GM21786 (cell line): ENCODE results near the gene RPS21.

Experiments
- ATAC-seq: cut with Tn5 transposase; IDR thresholded peaks from one replicate; pipeline ENCODE4 v1.9.1; 2021; ENCODE audit not compliant: unreplicated experiment

RPS21 gene

DNA sequence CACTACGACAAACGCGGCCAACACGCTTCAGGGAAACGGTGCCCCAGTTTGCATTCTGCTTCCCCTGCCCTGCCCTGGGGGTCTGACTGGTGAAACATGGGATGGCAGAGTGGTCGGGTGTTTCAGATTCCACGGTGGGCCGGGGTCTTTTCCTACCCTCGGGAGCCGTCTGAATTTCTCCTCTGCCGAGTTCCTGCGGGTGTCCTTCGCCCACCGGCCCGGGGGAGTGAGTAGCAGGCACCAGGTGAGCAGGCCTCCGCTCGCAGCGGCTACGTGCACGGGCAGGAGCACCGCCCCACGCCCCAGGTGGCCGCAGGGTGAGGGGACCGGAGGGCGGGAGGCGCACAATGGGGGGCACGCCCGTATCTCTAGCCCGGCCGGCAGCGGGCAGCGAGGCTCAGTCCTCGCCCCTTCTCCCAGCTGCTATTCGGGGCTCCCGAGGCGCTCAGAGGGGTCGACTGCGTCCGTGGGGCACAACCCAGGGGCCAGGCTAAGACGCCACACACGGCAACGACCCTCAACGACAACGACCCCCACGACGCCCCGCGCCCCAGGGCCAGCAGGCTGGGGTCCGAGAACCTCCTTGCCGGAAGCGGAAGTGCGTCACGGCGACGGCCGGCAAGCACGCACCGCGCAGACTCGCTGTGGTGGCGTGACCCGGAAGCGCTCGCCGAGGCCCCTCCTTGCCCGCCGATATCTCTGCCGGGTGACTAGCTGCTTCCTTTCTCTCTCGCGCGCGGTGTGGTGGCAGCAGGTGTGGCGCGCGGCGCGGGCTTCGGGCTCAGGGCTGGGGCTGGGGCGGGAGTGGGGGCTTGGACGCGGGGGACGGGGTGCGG is at the start of gene RPS21:
TSS of gene RPS21 (plus strand) at position 721 of the 836 bp plus-strand sequence. CDS start 236 bp downstream, outside the sequence.
- peak; percentile 80 for ATAC-seq

DNA sequence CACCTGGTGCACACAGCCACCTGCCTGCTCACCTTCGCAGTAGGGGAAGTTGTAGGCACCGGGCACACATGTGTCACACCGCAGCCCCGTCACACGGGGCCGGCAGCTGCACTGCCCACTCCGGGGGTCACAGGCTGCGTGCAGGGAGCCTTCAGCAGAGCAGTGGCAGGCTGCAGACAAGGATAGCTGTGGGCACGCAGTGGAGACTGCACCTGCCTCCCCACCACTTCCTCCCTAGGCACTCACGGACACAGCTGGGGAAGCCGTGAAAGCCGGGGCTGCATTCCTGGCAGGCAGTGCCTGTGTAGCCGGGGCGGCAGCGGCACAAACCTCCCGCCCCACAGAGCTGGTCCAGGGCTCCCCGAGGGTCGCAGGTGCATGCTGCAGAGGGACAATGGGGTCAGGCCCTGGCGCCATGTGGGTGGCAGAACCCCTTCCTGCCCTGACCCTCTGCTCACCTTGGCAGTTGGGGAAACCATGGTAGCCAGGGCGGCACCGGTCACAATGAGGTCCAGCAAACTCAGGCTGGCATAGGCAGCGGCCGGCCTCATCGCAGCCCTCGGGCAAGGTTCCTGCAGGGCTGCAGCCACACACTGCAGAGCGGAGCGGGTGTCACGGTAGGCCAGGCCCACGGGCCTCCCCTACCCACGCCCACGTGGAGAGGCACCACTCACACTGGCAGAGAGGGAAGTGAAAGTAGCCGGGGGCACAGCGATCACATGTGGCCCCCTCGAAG is 49.2 kb upstream of the RPS21 start:
- ATAC-seq: no peak

DNA sequence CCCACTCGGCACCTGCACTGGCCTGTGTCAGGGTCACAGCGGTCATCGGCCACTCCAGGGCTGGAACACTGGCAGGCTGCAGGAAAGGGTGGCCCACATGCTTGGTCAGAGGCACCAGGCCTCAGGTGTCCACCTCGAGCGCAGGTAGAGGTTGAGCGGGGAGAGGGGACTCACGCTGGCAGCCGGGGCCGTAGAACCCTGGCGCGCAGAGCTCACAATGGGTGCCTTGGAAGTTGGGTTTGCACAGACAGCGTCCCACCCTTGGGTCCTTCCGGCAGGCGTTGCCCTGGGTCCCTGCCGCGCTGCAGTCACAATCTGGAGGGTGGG is 48.6 kb upstream of the RPS21 start:
- no peak for ATAC-seq

GRCh38 chr20:62339647-62340062 is 47.2 kb upstream of the RPS21 start:
- ATAC-seq: peak; percentile 70

GRCh38 chr20:62342910-62343309 is 44.0 kb upstream of the RPS21 start:
- ATAC-seq: no peak

DNA sequence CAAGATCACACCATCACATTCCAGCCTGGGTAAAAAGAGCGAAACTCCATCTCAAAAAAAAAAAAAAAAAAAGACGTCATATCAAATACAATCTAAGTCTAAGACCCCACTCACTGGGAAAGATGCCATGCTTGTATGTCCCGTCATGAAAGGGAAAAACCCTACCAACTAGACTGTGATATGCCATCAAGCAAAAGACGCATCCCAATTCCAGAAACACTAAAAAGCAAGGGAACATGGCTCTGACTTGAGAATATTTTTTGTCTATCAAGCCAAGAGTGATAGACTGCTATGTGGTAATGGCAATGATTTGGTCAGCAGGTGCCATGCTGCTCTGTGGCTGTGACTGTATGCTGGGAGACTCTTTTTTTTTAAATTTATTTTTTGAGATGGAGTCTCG is 42.8 kb upstream of the RPS21 start:
- ATAC-seq: no peak

DNA sequence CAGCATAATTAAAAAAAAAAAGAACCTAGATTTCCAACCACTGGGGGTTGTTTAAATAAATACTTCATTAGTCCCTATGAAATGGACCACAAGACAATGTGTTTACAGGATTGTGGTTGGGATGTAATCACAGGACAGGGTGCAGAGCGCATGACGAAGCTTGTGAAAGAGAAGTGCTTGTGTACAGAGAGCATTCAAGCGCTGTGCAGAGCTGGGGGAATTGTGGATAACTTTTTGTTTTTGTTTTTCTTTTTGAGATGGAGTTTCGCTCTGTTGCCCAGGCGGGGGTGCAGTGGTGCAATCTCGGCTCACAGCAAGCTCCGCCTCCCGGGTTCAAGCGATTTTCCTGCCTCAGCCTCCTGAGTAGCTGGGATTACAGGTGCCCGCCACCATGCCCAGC is 42.1 kb upstream of the RPS21 start:
- ATAC-seq: no peak

DNA sequence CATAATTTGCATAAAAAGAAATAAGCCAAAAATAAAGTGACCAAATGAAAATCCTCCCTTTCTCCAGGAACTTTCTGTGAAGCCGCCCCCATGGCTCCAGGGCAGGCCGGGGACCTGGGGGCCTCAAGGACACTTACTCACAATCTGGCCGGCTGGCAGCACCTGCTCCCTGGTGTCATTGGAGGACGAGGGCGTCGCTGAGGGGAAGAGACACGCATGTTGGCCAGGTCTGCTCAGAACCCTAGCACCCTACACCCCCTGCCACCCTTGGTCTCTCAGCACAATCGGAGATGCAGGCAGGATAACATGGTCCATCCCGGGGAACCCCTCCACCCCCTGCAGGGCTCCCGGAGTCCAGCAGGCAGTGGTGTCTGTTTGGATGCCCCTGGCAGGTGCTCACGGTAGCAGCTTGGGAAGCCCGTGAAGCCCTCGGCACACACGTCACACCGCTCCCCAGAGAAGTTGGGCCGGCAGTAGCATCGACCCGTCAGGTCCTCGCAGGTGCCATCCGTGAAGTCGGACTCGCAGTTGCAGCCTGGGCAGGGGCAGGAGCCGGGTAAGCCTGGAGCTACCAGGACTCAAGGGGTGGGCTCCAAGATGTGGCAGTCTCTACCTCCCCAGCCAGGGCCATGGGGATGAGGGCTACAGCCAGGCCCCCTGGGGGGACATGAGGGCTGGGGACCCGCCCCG is 41.1 kb upstream of the RPS21 start:
- ATAC-seq: no peak

DNA sequence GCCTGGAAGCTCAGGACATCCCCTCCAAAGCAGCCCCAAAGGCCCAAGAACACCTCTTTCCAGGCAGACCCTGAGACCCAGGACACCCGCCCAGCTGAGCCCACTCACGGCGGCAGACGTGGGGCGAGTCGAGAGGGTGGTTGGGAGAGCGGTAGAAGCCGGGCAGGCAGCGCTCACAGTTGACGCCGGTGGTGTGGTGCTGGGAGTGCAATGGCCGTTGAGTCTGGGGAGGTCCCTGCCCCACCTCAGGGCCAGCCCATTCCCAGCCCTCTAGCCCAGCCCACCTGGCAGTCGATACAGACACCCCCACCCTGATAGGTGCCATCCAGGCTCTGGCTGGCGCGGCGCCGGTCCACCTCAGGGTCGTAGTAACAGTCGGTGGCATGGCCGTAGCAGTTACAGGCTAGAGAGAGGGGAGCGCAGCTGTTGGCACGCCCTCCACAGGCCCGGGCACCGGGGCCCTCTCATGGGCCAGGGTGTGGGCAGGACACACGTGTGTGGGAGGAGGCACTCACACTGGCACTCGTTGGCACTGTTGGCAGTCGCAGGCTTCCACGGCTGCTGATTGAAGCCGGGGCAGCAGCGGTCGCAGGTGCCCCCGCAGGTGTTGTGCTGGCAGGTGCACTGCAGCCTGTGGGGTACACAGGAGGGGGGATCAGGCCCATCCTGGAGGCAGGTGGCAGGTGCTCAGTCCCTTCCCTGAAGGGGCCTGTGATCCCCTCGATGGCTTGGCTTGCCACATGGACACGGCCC is 40.3 kb upstream of the RPS21 start:
- no peak for ATAC-seq

GRCh38 chr20:62347151-62347404 is 39.8 kb upstream of the RPS21 start:
- ATAC-seq: no peak

DNA sequence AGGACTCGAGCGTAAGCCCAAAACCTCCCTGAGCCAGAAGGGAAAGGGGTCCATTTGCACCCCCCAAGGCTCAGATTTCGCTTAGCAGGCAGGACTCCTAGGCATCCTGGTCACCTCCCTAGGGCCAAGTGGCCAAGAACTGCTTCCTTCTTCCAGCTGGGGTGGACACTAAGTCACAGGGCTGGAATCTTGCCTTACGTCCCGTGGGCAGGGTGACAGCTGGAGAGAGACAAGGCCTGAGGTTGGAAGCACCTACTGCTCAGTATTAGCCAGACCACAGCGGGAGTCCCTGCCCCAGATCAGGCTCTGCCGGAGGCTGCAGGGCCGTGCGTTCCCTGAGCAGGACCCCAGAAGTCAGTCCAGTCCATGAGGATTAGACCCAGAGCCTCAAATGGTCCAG is 39.5 kb upstream of the RPS21 start:
- ATAC-seq: no peak

DNA sequence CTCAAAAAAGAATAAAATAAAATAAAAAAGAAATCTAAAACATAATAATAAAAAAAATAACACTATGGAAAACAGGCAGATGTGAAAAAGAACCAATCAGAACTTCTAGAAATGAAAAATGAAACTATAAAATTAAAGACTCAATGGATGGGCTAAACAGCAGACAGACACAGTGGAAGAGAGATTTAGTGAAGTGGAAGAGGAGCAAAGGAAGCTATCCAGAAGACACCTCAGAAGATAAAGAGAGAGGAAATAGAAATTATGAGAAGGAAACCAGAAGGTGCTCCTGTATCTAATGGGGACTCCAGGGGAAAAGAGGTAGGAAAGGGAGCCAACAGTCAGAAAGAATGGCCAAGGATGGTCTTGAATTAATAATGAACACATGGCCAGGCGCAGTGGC is 38.3 kb upstream of the RPS21 start:
- no peak for ATAC-seq

- ATAC-seq: no peak
Measured at GRCh38 chr20:62349556-62350097, 37.3 kb upstream of the RPS21 start.

DNA sequence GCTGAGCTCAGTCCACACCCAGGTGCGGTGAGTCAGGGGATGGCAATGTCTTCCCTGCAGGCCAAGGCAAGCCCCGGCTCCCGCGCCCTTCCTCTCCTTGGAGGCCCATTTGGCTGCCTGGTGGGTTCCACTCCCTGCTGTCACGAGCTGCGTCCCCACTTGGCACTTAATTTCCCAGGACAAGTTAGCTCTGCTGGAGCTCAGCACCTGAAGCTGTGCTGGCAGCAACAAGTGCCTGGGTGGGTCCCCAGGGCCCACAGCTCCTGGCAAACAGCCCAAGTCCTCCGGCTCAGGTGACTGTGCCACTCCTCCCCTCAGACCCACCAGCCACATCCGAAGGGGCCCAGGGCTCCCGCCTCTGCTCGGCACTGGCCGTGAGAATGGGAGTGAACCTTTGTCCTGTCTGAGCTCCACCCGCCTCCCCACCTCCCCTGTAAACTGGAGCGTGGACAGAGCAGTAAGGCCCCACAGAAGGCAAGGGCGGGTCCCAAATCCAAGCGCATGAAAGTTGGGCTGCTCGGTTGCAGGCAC is 36.7 kb upstream of the RPS21 start:
- no peak for ATAC-seq

- no peak for ATAC-seq
Measured at GRCh38 chr20:62350629-62351422, 36.1 kb upstream of the RPS21 start.

- no peak for ATAC-seq
Measured at GRCh38 chr20:62351469-62352401, 35.2 kb upstream of the RPS21 start.

DNA sequence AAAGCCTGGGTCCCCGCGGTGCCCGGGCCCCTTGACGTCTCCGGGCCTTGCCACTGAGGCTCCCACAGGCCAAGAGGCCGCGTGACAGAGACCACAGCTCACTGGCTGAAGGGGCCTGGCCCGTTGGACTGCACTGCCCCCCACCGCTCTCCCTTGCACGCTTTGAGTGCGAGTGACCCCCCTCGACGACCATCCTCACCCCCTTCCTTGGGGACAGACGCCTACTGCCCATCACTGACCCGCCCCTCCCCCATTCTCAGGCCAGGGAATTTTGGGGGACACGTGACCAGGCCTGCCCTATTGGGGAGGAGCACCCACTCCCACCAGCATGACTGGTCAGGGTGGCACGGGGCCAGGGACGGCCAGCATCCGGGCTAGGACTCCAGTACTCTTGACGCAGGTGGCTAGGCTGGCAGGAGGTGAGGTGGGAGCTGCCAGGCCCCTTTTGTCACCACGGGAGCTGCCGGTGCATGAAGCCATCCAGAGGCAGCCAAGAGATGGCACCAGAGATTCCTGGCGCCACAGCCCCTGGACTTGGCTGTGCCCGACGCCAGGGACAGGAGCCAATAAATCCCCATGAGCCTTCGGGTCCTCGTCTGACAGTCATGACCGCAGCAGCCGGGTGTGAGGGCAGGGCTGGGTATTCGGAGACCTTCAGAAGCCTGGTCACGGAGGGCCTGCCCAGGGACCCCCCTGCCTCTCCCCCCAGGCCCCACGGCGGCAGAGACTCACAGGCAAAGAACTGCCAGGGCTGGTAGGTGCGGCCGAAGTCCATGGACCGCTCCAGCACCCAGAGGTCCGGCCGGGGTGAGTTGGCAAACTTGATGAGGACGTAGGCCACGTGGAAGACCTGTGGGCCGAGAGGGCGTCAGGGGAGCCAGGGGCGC is 34.3 kb upstream of the RPS21 start:
- ATAC-seq: no peak
